ENCODE results near the gene MEGF9. TPM values are rescaled to one million over a fixed set of nuclear protein-coding genes. Genes with fewer than 3 reads are reported as not detected.

The MEGF9 gene
- total RNA-seq, 1 donor from 2014 or later: 23.4 TPM

DNA sequence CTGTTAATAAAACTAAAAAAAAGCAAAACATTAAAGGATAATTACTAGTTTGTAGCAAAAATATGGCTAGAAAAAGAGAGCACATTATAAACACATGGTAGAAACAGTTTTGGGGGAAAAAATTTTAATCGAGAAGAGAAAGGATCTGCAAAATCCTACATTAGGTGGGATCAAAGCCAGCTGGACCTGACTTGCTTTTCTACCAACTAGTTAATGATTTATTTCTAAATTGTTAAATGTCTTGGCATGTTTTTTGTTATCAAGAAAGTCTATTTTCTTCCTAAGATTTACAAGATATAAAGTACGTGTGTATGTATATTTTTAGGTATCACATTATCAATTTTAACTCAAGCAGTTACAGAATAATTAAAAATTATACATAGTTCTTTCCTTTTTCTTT lies 87.2 kb downstream of the MEGF9 start:
- Mint-ChIP-seq H3K4me1 (ENCODE audit: low read depth) (peaks cover 9% of the 10 kb centered on the region), H3K9me3 (ENCODE audit: low read depth) (no peaks in the 10 kb centered on the region), H3K27me3 (no peaks in the 10 kb centered on the region), H3K4me3 (ENCODE audit: low read depth) (no peak overlapping the region), H3K36me3 (ENCODE audit: insufficient read depth) (peaks cover 1% of the 10 kb centered on the region), H3K27ac (no peak overlapping the region)
- TF ChIP-seq, protein P1, sequence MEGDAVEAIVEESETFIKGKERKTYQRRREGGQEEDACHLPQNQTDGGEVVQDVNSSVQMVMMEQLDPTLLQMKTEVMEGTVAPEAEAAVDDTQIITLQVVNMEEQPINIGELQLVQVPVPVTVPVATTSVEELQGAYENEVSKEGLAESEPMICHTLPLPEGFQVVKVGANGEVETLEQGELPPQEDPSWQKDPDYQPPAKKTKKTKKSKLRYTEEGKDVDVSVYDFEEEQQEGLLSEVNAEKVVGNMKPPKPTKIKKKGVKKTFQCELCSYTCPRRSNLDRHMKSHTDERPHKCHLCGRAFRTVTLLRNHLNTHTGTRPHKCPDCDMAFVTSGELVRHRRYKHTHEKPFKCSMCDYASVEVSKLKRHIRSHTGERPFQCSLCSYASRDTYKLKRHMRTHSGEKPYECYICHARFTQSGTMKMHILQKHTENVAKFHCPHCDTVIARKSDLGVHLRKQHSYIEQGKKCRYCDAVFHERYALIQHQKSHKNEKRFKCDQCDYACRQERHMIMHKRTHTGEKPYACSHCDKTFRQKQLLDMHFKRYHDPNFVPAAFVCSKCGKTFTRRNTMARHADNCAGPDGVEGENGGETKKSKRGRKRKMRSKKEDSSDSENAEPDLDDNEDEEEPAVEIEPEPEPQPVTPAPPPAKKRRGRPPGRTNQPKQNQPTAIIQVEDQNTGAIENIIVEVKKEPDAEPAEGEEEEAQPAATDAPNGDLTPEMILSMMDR (IDR thresholded peaks at IDR 0.05; ENCODE audit: unreplicated experiment): no peak
- DNase-seq (ENCODE audit: low spot score, unreplicated experiment): no peak

DNA sequence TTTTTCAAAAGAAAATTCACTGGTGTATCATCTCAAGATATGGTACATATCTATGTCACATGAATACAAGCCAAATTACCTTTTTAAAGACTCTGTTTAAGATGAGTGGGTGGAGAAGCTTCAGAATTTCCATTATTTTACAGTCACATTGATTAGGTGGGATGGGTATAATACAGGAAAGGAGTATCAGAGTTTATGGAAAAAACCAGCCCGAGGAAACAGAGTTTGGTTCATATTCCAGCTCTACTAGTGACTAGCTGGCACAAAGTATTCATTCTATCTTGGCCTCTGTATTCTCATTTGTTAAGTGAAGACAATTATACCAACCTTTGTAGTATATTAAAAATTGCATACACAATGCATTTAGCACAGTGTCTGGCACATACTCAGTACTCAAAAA lies 87.8 kb downstream of the MEGF9 start:
- H3K9me3 Mint-ChIP-seq (ENCODE audit: low read depth): no peaks in the 10 kb centered on the region
- no peaks in the 10 kb centered on the region for H3K27me3 Mint-ChIP-seq
- H3K36me3 Mint-ChIP-seq (ENCODE audit: insufficient read depth): peaks cover 1% of the 10 kb centered on the region
- no peak overlapping the region for H3K27ac Mint-ChIP-seq
- TF ChIP-seq, protein P1 (IDR thresholded peaks at IDR 0.05; ENCODE audit: unreplicated experiment): no peak
- peaks cover 9% of the 10 kb centered on the region for H3K4me1 Mint-ChIP-seq (ENCODE audit: low read depth)
- H3K4me3 Mint-ChIP-seq (ENCODE audit: low read depth): no peak overlapping the region
- no peak for DNase-seq (ENCODE audit: low spot score, unreplicated experiment)

DNA sequence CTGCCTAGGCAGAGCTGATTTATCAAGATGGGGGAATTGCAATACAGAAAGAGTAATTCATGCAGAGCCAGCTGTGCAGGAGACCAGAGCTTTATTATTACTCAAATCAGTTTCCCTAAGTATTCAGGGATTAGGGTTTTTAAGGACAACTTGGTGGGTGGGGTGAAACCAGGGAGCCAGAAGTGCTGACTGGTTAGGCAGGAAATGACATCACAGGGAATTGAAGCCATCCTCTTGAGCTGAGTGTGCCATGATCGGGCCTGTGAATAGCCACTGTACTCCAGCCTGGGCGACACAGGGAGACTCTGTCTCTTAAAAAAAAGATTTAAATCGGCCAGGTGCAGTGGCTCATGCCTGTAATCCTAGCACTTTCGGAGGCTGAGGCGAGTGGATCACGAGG lies 89.0 kb downstream of the MEGF9 start:
- H3K4me3 Mint-ChIP-seq (ENCODE audit: low read depth): no peak overlapping the region
- peaks cover 9% of the 10 kb centered on the region for H3K4me1 Mint-ChIP-seq (ENCODE audit: low read depth)
- no peak overlapping the region for H3K27ac Mint-ChIP-seq
- no peaks in the 10 kb centered on the region for H3K27me3 Mint-ChIP-seq
- DNase-seq (ENCODE audit: low spot score, unreplicated experiment): no peak
- no peaks in the 10 kb centered on the region for H3K9me3 Mint-ChIP-seq (ENCODE audit: low read depth)
- TF ChIP-seq, protein P1 (IDR thresholded peaks at IDR 0.05; ENCODE audit: unreplicated experiment): no peak
- no peaks in the 10 kb centered on the region for H3K36me3 Mint-ChIP-seq (ENCODE audit: insufficient read depth)

DNA sequence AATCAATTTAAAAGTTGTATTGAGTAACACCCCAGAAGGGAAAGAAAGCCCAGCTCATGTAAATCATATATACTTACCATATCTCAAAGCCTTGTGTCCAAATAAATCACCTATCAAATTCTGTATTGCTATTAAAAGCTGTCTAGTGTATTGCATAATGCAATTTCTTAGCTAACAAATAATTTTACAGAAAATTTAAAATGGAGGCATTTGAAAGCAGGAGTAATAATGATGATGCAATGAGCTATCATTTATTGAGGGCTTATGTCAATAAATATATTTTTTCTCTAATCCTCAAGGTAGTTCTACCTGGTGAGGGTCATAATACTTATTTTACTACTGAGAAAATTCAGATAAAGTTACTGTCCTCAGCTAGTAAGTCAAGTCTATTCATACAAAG lies 91.5 kb downstream of the MEGF9 start:
- Mint-ChIP-seq H3K4me1 (ENCODE audit: low read depth) (peaks cover 6% of the 10 kb centered on the region), H3K9me3 (ENCODE audit: low read depth) (no peaks in the 10 kb centered on the region), H3K27me3 (no peaks in the 10 kb centered on the region), H3K27ac (no peak overlapping the region), H3K36me3 (ENCODE audit: insufficient read depth) (peaks cover 4% of the 10 kb centered on the region), H3K4me3 (ENCODE audit: low read depth) (no peak overlapping the region)
- TF ChIP-seq, protein P1 (IDR thresholded peaks at IDR 0.05; ENCODE audit: unreplicated experiment): no peak
- no peak for DNase-seq (ENCODE audit: low spot score, unreplicated experiment)

DNA sequence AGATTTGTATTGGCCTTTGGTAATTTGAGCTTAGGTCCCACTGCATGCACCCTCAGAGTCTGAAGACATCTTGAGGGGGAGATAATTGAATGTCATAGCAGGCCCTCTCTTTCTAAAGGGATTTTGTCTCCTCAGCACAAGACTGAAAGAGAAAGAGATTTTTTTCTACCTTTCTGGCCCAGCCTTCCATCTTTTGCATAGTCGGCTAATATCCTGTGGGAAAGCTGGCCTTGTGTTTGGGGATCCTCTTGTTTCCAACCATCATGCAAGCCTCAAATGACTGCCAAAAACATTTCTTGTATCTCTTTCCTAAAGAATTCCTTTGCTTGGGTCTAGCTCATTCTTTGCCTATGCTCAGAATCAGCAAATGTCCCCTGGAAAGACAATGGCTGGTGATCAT lies 92.3 kb downstream of the MEGF9 start:
- DNase-seq (ENCODE audit: low spot score, unreplicated experiment): no peak
- no peak overlapping the region for H3K4me3 Mint-ChIP-seq (ENCODE audit: low read depth)
- no peaks in the 10 kb centered on the region for H3K27me3 Mint-ChIP-seq
- peaks cover 5% of the 10 kb centered on the region for H3K36me3 Mint-ChIP-seq (ENCODE audit: insufficient read depth)
- no peaks in the 10 kb centered on the region for H3K9me3 Mint-ChIP-seq (ENCODE audit: low read depth)
- no peak overlapping the region for H3K27ac Mint-ChIP-seq
- peaks cover 6% of the 10 kb centered on the region for H3K4me1 Mint-ChIP-seq (ENCODE audit: low read depth)
- TF ChIP-seq, protein P1 (IDR thresholded peaks at IDR 0.05; ENCODE audit: unreplicated experiment): no peak
